ENCODE data around the gene E2F4. TPM values are rescaled to one million over a fixed set of nuclear protein-coding genes. Genes with fewer than 3 reads are reported as not detected.

Gene E2F4
- total and polyA plus RNA-seq, 10 of the 15 experiments (the other 5 are each of a cell fraction or from before 2014, with no cell fraction given) = 11.7 to 132 (median 95.9) TPM

DNA sequence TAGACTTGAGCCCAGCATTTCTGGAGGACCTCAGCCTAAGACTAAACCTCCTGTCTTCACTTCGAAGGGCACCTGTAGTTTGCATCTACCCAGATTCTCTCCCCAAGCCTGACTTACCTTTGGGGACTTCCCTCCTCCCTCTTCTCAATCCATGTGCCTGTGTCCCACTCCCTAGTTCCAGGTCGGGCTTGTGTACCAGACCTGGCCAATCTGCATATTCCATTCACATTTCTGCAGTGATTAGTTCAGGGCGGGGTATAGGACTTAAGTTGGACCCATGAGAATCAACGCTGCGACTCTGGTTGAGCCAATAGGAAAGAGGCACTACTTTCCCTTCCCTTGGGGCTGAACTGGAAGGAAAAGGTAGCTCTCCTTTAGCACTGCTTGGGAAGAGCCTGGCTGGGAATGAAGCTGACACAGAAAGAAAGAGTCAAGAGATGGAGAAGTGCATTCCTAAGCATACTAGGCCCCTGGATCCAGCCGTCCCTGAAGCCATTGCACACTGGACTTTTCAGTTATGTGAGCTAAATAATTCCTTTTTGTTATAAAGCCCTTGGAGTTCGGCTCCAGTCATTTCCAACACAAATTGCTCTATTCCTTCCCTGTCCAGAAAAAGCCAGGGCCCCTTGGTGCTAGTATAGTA, 34.7 kb upstream of the E2F4 start:
- ChIA-PET CTCF (interaction anchor here (0.6 to 10.0 kb wide), 17 partner anchors 9 to 259 kb away, joined by 3 to 98 read pairs (median 7); partner anchors contain the start of genes CES3, NOL3 and ZDHHC1), SMC1A (ENCODE audit: uncharacterized antibody, unreplicated experiment) (interaction anchor here (0.6 to 5.2 kb wide), 17 partner anchors 13 to 306 kb away, joined by 3 to 48 read pairs (median 4); partner anchors contain the start of genes NOL3 and PDP2), POLR2A (interaction anchor here (0.5 to 8.2 kb wide), 5 partner anchors 16 to 140 kb away, joined by 4 to 137 read pairs (median 12); partner anchors contain the start of genes FHOD1 and NOL3), RAD21 (ENCODE audit: unreplicated experiment) (interaction anchor here (0.8 to 5.2 kb wide), 5 partner anchors 12 to 143 kb away, joined by 3 to 48 read pairs (median 4); partner anchors contain the start of gene NOL3)
- H3K9me3 ChIP-seq (replicated peaks; ENCODE audit: control insufficient read depth, insufficient read depth, low read length) = no peaks in the 10 kb centered on the region
- H3K9ac ChIP-seq (ENCODE audit: control insufficient read depth, insufficient read depth, low read length) = no peak overlapping the region
- DNase-seq (ENCODE audit: low read depth, low spot score) (no peak), ATAC-seq (no peak), FAIRE-seq (no peak)
- BruUV-seq (replicated peaks) = no TSS peak
- peaks cover 10% of the 10 kb centered on the region; the same call in 1 of the 2 replicates for H4K20me1 ChIP-seq (ENCODE audit: control insufficient read depth, insufficient read depth)
- in situ Hi-C loops (cut with MboI) = loop anchor here (10.0 kb wide), 1 partner anchor 182 kb away; no protein-coding TSS in a partner anchor
- no peak overlapping the region for H3K4me3 ChIP-seq
- H3K27me3 ChIP-seq (replicated peaks in 1 of 2; ENCODE audit: control insufficient read depth in 2 of 2, insufficient read depth in 2 of 2, low read length in 1 of 2) = no peaks in the 10 kb centered on the region
- WGBS (ENCODE audit: insufficient coverage, insufficient replicate concordance, low lambda C conversion rate, missing lambda C conversion rate) = 94% methylated on average over 7 of the region's 7 CpGs
- H3K4me1 ChIP-seq (ENCODE audit: control insufficient read depth, insufficient read depth, low read length) = peaks cover 30% of the 10 kb centered on the region
- H3K4me2 ChIP-seq (ENCODE audit: control insufficient read depth, insufficient read depth) = no peak overlapping the region
- H3K27ac ChIP-seq (ENCODE audit: control insufficient read depth, insufficient read depth) = no peak overlapping the region
- peaks cover 11% of the 10 kb centered on the region for H3K79me2 ChIP-seq (ENCODE audit: control insufficient read depth, insufficient read depth, low read length)
- no peak overlapping the region for H2AFZ ChIP-seq (ENCODE audit: control insufficient read depth, low read depth, low read length)
- intact Hi-C loops (cut with micrococcal nuclease; ENCODE audit: unreplicated experiment) = loop anchor here (5.0 kb wide), 2 partner anchors 55 to 505 kb away; partner anchors contain the start of genes ACD and PARD6A
- TF ChIP-seq PAX5 (IDR thresholded peaks at IDR 0.05; ENCODE audit: borderline replicate concordance, low read depth, low read length) (no peak), WRNIP1 (IDR thresholded peaks at IDR 0.05; ENCODE audit: borderline replicate concordance, low read depth, low read length) (no peak)
- H3K36me3 ChIP-seq (ENCODE audit: control insufficient read depth in 2 of 2, insufficient read depth in 2 of 2, low read length in 1 of 2) = no peaks in the 10 kb centered on the region

DNA sequence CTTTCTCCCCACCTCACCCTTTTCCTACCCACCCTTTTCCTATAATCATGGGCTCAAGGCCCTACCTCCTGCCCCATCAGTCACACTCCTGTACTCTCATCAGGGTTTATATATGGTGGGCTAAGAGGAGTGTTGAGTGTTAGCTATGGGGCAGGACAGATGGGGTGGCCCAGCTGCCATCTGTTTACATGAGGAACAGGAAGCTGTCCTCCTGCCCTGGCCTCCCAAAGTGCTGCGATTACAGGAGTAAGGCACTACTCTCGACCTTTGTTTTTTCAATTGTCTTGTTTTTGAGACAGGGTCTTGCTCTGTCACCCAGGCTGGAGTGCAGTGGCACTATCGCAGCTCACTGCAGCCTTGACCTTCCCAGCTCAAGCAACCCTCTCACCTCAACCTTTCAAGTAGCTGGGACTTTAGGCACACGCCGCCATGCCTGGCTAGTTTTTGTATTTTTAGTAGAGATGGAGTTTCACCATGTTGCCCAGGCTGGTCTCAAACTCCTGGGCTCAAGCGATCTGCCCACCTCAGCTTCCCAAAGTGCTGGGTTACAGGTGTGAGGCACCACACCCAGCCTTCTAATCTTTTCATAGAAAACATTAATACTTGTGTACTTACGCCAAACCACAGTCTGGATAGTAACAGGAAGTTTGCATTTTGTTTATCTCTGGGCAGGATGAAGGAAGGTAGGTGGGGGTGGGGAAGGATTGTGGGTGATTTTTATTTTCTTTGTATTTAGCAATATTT, 33.9 kb upstream of the E2F4 start:
- Histone ChIP-seq H3K27ac (ENCODE audit: control insufficient read depth, insufficient read depth) (peak overlapping the region; percentile 89), H3K4me3 (peak overlapping the region; percentile 95), H2AFZ (ENCODE audit: control insufficient read depth, low read depth, low read length) (no peak overlapping the region), H3K9me3 (replicated peaks; ENCODE audit: control insufficient read depth, insufficient read depth, low read length) (no peaks in the 10 kb centered on the region), H4K20me1 (ENCODE audit: control insufficient read depth, insufficient read depth) (peaks cover 10% of the 10 kb centered on the region; the same call in 1 of the 2 replicates), H3K27me3 (replicated peaks in 1 of 2; ENCODE audit: control insufficient read depth in 2 of 2, insufficient read depth in 2 of 2, low read length in 1 of 2) (no peaks in the 10 kb centered on the region), H3K4me1 (ENCODE audit: control insufficient read depth, insufficient read depth, low read length) (peaks cover 35% of the 10 kb centered on the region), H3K79me2 (ENCODE audit: control insufficient read depth, insufficient read depth, low read length) (peaks cover 11% of the 10 kb centered on the region), H3K9ac (ENCODE audit: control insufficient read depth, insufficient read depth, low read length) (peak overlapping the region; percentile 87), H3K36me3 (ENCODE audit: control insufficient read depth in 2 of 2, insufficient read depth in 2 of 2, low read length in 1 of 2) (no peaks in the 10 kb centered on the region), H3K4me2 (ENCODE audit: control insufficient read depth, insufficient read depth) (peak overlapping the region; percentile 88)
- ChIA-PET POLR2A (interaction anchor here (0.5 to 8.2 kb wide), 13 partner anchors 7 to 743 kb away, joined by 3 to 137 read pairs (median 5); partner anchors contain the start of genes B3GNT9, FHOD1, NOL3 and PHAF1), CTCF (interaction anchor here (0.7 to 10.0 kb wide), 21 partner anchors 11 to 258 kb away, joined by 3 to 98 read pairs (median 7); partner anchors contain the start of genes CES3, NOL3, TMEM208 and ZDHHC1), RAD21 (ENCODE audit: unreplicated experiment) (interaction anchor here (0.8 to 5.2 kb wide), 7 partner anchors 11 to 144 kb away, joined by 3 to 48 read pairs (median 4); partner anchors contain the start of gene NOL3), SMC1A (ENCODE audit: uncharacterized antibody, unreplicated experiment) (interaction anchor here (0.9 to 5.2 kb wide), 17 partner anchors 12 to 278 kb away, joined by 3 to 48 read pairs (median 5); partner anchors contain the start of genes NOL3, PDP2 and TMEM208)
- in situ Hi-C loops (cut with MboI) = loop anchor here (10.0 kb wide), 1 partner anchor 183 kb away; no protein-coding TSS in a partner anchor
- intact Hi-C loops (cut with micrococcal nuclease; ENCODE audit: unreplicated experiment) = loop anchor here (5.0 kb wide), 2 partner anchors 56 to 504 kb away; partner anchors contain the start of genes ACD and PARD6A
- no TSS peak for BruUV-seq (replicated peaks)
- no peak for ATAC-seq
- 9% methylated on average over 7 of the region's 7 CpGs for WGBS (ENCODE audit: insufficient coverage, insufficient replicate concordance, low lambda C conversion rate, missing lambda C conversion rate)
- TF ChIP-seq RUNX3 (IDR thresholded peaks at IDR 0.05; ENCODE audit: low read length) (peak; percentile 13; the same call in 1 of the 2 replicates), TBL1XR1 (IDR thresholded peaks at IDR 0.05; ENCODE audit: low read depth, low read length) (no peak)
- FAIRE-seq = no peak
- no peak for DNase-seq (ENCODE audit: low read depth, low spot score)
